ENCODE results near the gene DAZ4. TPM values are rescaled to one million over a fixed set of nuclear protein-coding genes. Genes with fewer than 3 reads are reported as not detected.
"Not testable (repeated sequence)": the region's sequence is repeated elsewhere in the genome, so short reads cannot be mapped to it uniquely, and the experiment has no call there.

DAZ4 gene
- total and polyA plus RNA-seq, 9 of the 15 experiments (the other 6 are each of a cell fraction or from before 2014, with no cell fraction given), result not detected

GRCh38 chrY:24824184-24824879 lies 9.4 kb upstream of the DAZ4 start:
- H3K9me3 ChIP-seq (replicated peaks; ENCODE audit: control insufficient read depth, insufficient read depth, low read depth, low read length); FAIRE-seq; H3K27me3 ChIP-seq (ENCODE audit: control insufficient read depth in 2 of 2, insufficient read depth in 2 of 2, low read length in 2 of 2); H3K4me1 ChIP-seq (replicated peaks in 1 of 2; ENCODE audit: control insufficient read depth in 2 of 2, insufficient read depth in 2 of 2, low read length in 2 of 2); BruUV-seq (replicated peaks); H3K9me1 ChIP-seq (ENCODE audit: control insufficient read depth, insufficient read depth, low read length); ATAC-seq; H3K9ac ChIP-seq (ENCODE audit: insufficient read depth in 1 of 2, low read depth in 2 of 2, low read length in 2 of 2); in situ Hi-C loops (cut with MboI); H3K36me3 ChIP-seq (ENCODE audit: control insufficient read depth, insufficient read depth, low read length); H3K4me2 ChIP-seq (ENCODE audit: insufficient read depth, low read length); POLR2A ChIA-PET; H3K4me3 ChIP-seq; H3K79me2 ChIP-seq (ENCODE audit: control insufficient read depth, insufficient read depth, low read length); H2AFZ ChIP-seq (ENCODE audit: low read depth, low read length); intact Hi-C loops (cut with micrococcal nuclease); H4K20me1 ChIP-seq (replicated peaks; ENCODE audit: control insufficient read depth, insufficient read depth, low read length); CTCF ChIA-PET (ENCODE audit: low intra/inter-chr PET ratio); DNase-seq (ENCODE audit: extremely low read depth in 1 of 4, low spot score in 3 of 4); H3K27ac ChIP-seq (ENCODE audit: extremely low read depth, low read depth, low read length): not testable (repeated sequence)
- no CpG with 5 or more reads among the region's 4 CpGs for WGBS (ENCODE audit: insufficient coverage, low coverage, missing lambda C conversion rate)

- FAIRE-seq; H3K27ac ChIP-seq (ENCODE audit: extremely low read depth, low read depth, low read length); H3K79me2 ChIP-seq (ENCODE audit: control insufficient read depth, insufficient read depth, low read length); BruUV-seq (replicated peaks); H4K20me1 ChIP-seq (replicated peaks; ENCODE audit: control insufficient read depth, insufficient read depth, low read length); CTCF ChIA-PET (ENCODE audit: low intra/inter-chr PET ratio); H3K4me1 ChIP-seq (replicated peaks in 1 of 2; ENCODE audit: control insufficient read depth in 2 of 2, insufficient read depth in 2 of 2, low read length in 2 of 2); H3K9ac ChIP-seq (ENCODE audit: insufficient read depth in 1 of 2, low read depth in 2 of 2, low read length in 2 of 2); H3K4me2 ChIP-seq (ENCODE audit: insufficient read depth, low read length); in situ Hi-C loops (cut with MboI); intact Hi-C loops (cut with micrococcal nuclease); H3K4me3 ChIP-seq; H3K36me3 ChIP-seq (ENCODE audit: control insufficient read depth, insufficient read depth, low read length); H3K9me3 ChIP-seq (replicated peaks; ENCODE audit: control insufficient read depth, insufficient read depth, low read depth, low read length); POLR2A ChIA-PET; H2AFZ ChIP-seq (ENCODE audit: low read depth, low read length); H3K9me1 ChIP-seq (ENCODE audit: control insufficient read depth, insufficient read depth, low read length); ATAC-seq; DNase-seq (ENCODE audit: extremely low read depth in 1 of 4, low spot score in 3 of 4); H3K27me3 ChIP-seq (ENCODE audit: control insufficient read depth in 2 of 2, insufficient read depth in 2 of 2, low read length in 2 of 2): not testable (repeated sequence)
- no CpG with 5 or more reads among the region's 4 CpGs for WGBS (ENCODE audit: insufficient coverage, low coverage, missing lambda C conversion rate)
These were observed 8.7 kb upstream of the DAZ4 start for GRCh38 chrY:24825069-24825468.

Other genes starting within 250 kb of the DAZ4 start
- not detected in 2 replicates for gene BPY2B, start 215.9 kb upstream of the DAZ4 start, total RNA-seq (2014; rRNA removed)
- gene BPY2B, start 215.9 kb upstream of the DAZ4 start, total RNA-seq (2014; rRNA removed; fragmentation: Illumina TruSeq; extraction: Trizol), result not detected in 2 replicates
- gene BPY2B, start 215.9 kb upstream of the DAZ4 start, total RNA-seq (2015; rRNA removed; fragmentation: Illumina TruSeq; extraction: Trizol), result not detected in 2 replicates
- gene BPY2B, start 215.9 kb upstream of the DAZ4 start, total RNA-seq (2021), result not detected in 2 replicates
- not detected in 2 replicates for gene BPY2B, start 215.9 kb upstream of the DAZ4 start, polyA plus RNA-seq (2011; rRNA removed)
- not detected in 2 replicates for gene BPY2B, start 215.9 kb upstream of the DAZ4 start, polyA plus RNA-seq (2014; fragmentation: Illumina TruSeq; extraction: Trizol)
- not detected for gene BPY2B, start 215.9 kb upstream of the DAZ4 start, polyA plus RNA-seq (2014; fragmentation: Nextera tagmentation; extraction: Ambion mirVana)
- gene BPY2B, start 215.9 kb upstream of the DAZ4 start, polyA plus RNA-seq (2014; rRNA removed), result not detected in 2 replicates
- not detected in 2 replicates for gene DAZ3, start 20.5 kb upstream of the DAZ4 start, total RNA-seq (2014; rRNA removed)
- not detected in 2 replicates for gene DAZ3, start 20.5 kb upstream of the DAZ4 start, total RNA-seq (2014; rRNA removed; fragmentation: Illumina TruSeq; extraction: Trizol)
- not detected in 2 replicates for gene DAZ3, start 20.5 kb upstream of the DAZ4 start, total RNA-seq (2015; rRNA removed; fragmentation: Illumina TruSeq; extraction: Trizol)
- not detected in 2 replicates for gene DAZ3, start 20.5 kb upstream of the DAZ4 start, total RNA-seq (2021)
- not detected in 2 replicates for gene DAZ3, start 20.5 kb upstream of the DAZ4 start, polyA plus RNA-seq (2011; rRNA removed)
- not detected in 2 replicates for gene DAZ3, start 20.5 kb upstream of the DAZ4 start, polyA plus RNA-seq (2014; fragmentation: Illumina TruSeq; extraction: Trizol)
- not detected for gene DAZ3, start 20.5 kb upstream of the DAZ4 start, polyA plus RNA-seq (2014; fragmentation: Nextera tagmentation; extraction: Ambion mirVana)
- not detected in 2 replicates for gene DAZ3, start 20.5 kb upstream of the DAZ4 start, polyA plus RNA-seq (2014; rRNA removed)
- gene BPY2C, start 218.2 kb downstream of the DAZ4 start, total RNA-seq (2014; rRNA removed), result not detected in 2 replicates
- gene BPY2C, start 218.2 kb downstream of the DAZ4 start, total RNA-seq (2014; rRNA removed; fragmentation: Illumina TruSeq; extraction: Trizol), result not detected in 2 replicates
- not detected in 2 replicates for gene BPY2C, start 218.2 kb downstream of the DAZ4 start, total RNA-seq (2015; rRNA removed; fragmentation: Illumina TruSeq; extraction: Trizol)
- gene BPY2C, start 218.2 kb downstream of the DAZ4 start, total RNA-seq (2021), result not detected in 2 replicates
- not detected in 2 replicates for gene BPY2C, start 218.2 kb downstream of the DAZ4 start, polyA plus RNA-seq (2011; rRNA removed)
- not detected in 2 replicates for gene BPY2C, start 218.2 kb downstream of the DAZ4 start, polyA plus RNA-seq (2014; fragmentation: Illumina TruSeq; extraction: Trizol)
- gene BPY2C, start 218.2 kb downstream of the DAZ4 start, polyA plus RNA-seq (2014; fragmentation: Nextera tagmentation; extraction: Ambion mirVana), result not detected
- not detected in 2 replicates for gene BPY2C, start 218.2 kb downstream of the DAZ4 start, polyA plus RNA-seq (2014; rRNA removed)

Measured in K562 (cell line).